OCI-LY7 (cell line): Measurements from ENCODE around the gene STYK1.

Experiments used
- EZH2phosphoT487 ChIP-seq: fragments of 200-600 bp; sonication (generic); IDR thresholded peaks from 2 replicates; pipeline ENCODE4 v1.6.1; 2018; ENCODE audit warnings: low read depth, borderline replicate concordance, mild to moderate bottlenecking, mixed run types, antibody characterized with exemption, low read length, moderate library complexity, mixed read lengths
- TF ChIP-seq, protein P1 (sequence below): fragments of 200-600 bp; sonication (generic); conservative IDR thresholded peaks from 2 replicates; pipeline ENCODE4 v1.5.1; 2014; ENCODE audit warnings: mild to moderate bottlenecking, antibody characterized with exemption, low read length, moderate library complexity, mixed read lengths

DNA sequence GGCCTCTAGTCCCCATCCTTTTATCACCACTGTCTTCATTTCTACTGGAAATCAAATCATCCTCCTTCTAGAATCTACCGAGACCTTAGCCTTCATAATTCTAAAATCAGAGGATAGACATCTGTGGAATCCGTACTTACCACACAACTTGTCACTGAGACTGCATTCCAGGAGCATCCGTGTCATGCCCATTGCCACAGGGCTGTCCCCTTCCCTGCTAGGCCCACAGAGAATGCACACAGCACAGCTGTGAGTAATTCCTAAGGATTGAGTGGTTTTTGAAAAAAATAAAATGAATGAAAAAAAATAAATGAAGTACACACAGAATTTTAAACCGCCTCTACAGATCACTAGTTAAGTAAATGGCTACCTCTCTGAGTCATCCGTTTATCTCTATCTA is 39.4 kb downstream of the STYK1 start:
- TF ChIP-seq, protein P1, sequence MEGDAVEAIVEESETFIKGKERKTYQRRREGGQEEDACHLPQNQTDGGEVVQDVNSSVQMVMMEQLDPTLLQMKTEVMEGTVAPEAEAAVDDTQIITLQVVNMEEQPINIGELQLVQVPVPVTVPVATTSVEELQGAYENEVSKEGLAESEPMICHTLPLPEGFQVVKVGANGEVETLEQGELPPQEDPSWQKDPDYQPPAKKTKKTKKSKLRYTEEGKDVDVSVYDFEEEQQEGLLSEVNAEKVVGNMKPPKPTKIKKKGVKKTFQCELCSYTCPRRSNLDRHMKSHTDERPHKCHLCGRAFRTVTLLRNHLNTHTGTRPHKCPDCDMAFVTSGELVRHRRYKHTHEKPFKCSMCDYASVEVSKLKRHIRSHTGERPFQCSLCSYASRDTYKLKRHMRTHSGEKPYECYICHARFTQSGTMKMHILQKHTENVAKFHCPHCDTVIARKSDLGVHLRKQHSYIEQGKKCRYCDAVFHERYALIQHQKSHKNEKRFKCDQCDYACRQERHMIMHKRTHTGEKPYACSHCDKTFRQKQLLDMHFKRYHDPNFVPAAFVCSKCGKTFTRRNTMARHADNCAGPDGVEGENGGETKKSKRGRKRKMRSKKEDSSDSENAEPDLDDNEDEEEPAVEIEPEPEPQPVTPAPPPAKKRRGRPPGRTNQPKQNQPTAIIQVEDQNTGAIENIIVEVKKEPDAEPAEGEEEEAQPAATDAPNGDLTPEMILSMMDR: no peak
- TF ChIP-seq EZH2phosphoT487: no peak
